Transverse colon (tissue), 4 donors: ENCODE measurements around the gene IYD. TPM values are rescaled to one million over a fixed set of nuclear protein-coding genes. Genes with fewer than 3 reads are reported as not detected.

ENCODE experiments used
- DNase-seq: peaks from one replicate; pipeline ENCODE4 v3.0.0-alpha.2; 2019
- H3K27ac ChIP-seq, 4 donors: fragments of 200-600 bp; sonication (generic); 2 replicates each; pipeline ENCODE4 v1.5.1; 2016 to 2018; ENCODE audit warnings: inconsistent platforms in 4 of 4
- H3K27me3 ChIP-seq: fragments of 200-600 bp; sonication (generic); 2 replicates; pipeline ENCODE4 v1.5.1; 2017; ENCODE audit warnings: inconsistent platforms
- H3K36me3 ChIP-seq, 4 donors: fragments of 200-600 bp; sonication (generic); 2 replicates each; pipeline ENCODE4 v1.5.1; 2017 to 2019; ENCODE audit warnings: inconsistent platforms in 4 of 4
- H3K4me1 ChIP-seq, 4 donors: fragments of 200-600 bp; sonication (generic); 2 replicates each; pipeline ENCODE4 v1.5.1; 2017 to 2020; ENCODE audit warnings: inconsistent platforms in 4 of 4
- H3K4me3 ChIP-seq, 4 donors: fragments of 200-600 bp; sonication (generic); 1 replicate in 1 of 4; 2 replicates in 3 of 4; pipeline versions ENCODE4 v1.5.1 to v1.6.1; 2017 to 2019; ENCODE audit warnings: inconsistent platforms in 4 of 4
- H3K9me3 ChIP-seq, 2 donors: fragments of 200-600 bp; sonication (generic); 2 replicates each; pipeline ENCODE4 v1.5.1; 2017 to 2019; ENCODE audit warnings: inconsistent platforms in 2 of 2
- EP300 ChIP-seq: sonication (generic); formaldehyde crosslinking; IDR thresholded peaks from one replicate; pipeline ENCODE4 v1.6.1; 2017; ENCODE audit warnings: antibody characterized with exemption, low read depth
- POLR2A ChIP-seq: fragments of 450-650 bp; IDR thresholded peaks from one replicate; pipeline ENCODE4 v1.6.1; 2016; ENCODE audit warnings: antibody characterized with exemption, mild to moderate bottlenecking, moderate library complexity
- POLR2AphosphoS5 ChIP-seq, 3 donors: sonication (generic); formaldehyde crosslinking; IDR thresholded peaks; one replicate each; pipeline ENCODE4 v1.6.1; 2016; ENCODE audit warnings: antibody characterized with exemption in 3 of 3
- WGBS, 2 donors: methylation state at CpG; one replicate each; pipeline ENCODE4 v1.1.5; 2018; ENCODE audit warnings: low coverage in 1 of 2; 5-methylcytosine and 5-hydroxymethylcytosine counted together
- in situ Hi-C, 4 donors: fragments of 200-750 bp; cut with MboI; loops; one replicate each; pipeline versions ENCODE4 v1.15.0 to v1.15.1; 2017; ENCODE audit warnings: low sequenced_read_pairs in 3 of 4, low pct_ligation_motif_present in 1 of 4, low pct_unique_long_range_greater_than_20kb in 1 of 4
- intact Hi-C: fragments of 100-400 bp; cut with DNase I; formaldehyde crosslinking; loops from one replicate; pipeline ENCODE4 v1.15.1; 2023; ENCODE audit warnings: low total_unique reads
- total RNA-seq, 4 donors: library from RNA; depleted of rRNA; stranded (reverse); fragments of >200 nt; gene quantifications; one replicate each; pipeline ENCODE4 v1.1.0, GENCODE V29; 2016
- TF ChIP-seq, protein P1 (sequence below), 5 experiments: fragments of 200-600 bp in 3 of 5; fragments of 450-650 bp in 2 of 5; sonication (generic) in 3 of 5; IDR thresholded peaks; 1 replicate in 2 of 5; 2 replicates in 3 of 5; pipeline ENCODE4 v1.5.1; 2016 to 2017; ENCODE audit warnings: antibody characterized with exemption in 5 of 5, inconsistent platforms in 3 of 5, mild to moderate bottlenecking in 2 of 5, moderate library complexity in 1 of 5

IYD gene
- total RNA-seq, 4 donors from 2014 or later = 8.4 to 16.7 (median 12.3) TPM

- TF ChIP-seq, protein P1, sequence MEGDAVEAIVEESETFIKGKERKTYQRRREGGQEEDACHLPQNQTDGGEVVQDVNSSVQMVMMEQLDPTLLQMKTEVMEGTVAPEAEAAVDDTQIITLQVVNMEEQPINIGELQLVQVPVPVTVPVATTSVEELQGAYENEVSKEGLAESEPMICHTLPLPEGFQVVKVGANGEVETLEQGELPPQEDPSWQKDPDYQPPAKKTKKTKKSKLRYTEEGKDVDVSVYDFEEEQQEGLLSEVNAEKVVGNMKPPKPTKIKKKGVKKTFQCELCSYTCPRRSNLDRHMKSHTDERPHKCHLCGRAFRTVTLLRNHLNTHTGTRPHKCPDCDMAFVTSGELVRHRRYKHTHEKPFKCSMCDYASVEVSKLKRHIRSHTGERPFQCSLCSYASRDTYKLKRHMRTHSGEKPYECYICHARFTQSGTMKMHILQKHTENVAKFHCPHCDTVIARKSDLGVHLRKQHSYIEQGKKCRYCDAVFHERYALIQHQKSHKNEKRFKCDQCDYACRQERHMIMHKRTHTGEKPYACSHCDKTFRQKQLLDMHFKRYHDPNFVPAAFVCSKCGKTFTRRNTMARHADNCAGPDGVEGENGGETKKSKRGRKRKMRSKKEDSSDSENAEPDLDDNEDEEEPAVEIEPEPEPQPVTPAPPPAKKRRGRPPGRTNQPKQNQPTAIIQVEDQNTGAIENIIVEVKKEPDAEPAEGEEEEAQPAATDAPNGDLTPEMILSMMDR (IDR thresholded peaks at IDR 0.05) = no peak
- no peak for TF ChIP-seq POLR2AphosphoS5 (IDR thresholded peaks at IDR 0.05)
- no peak for TF ChIP-seq POLR2A
- in situ Hi-C loops = loop anchor here (5.0 to 10.0 kb wide), 2 partner anchors 251 to 254 kb away; no protein-coding TSS in a partner anchor
- intact Hi-C loops = no loop called here
Observed at GRCh38 chr6:150336299-150336698, 32.5 kb upstream of the IYD start.

DNA sequence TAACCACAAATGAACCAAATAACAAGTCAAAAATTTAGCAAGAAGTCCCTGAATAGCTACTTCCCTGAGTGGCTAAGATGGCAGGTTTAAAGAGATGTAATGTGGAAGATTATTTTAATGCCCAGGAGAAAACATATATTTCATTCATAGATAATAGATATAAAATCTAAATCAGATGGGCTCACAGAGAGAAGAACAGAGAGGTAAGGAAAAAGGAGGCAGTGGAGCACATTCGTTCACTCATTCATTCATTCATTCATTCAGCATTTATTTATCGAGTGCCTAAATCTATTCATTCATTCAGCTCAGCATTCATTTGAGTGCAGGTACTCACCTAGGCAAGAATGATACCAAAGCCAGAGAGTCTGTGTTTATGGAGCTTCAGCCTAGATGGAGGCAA, 32.1 kb upstream of the IYD start:
- in situ Hi-C loops = loop anchor here (5.0 to 10.0 kb wide), 2 partner anchors 252 to 254 kb away; no protein-coding TSS in a partner anchor
- intact Hi-C loops = no loop called here

More at GRCh38 chr6:150336299-150336698, 32.5 kb upstream of the IYD start:
- no peaks in the 10 kb centered on the region for H3K36me3 ChIP-seq
- H3K4me3 ChIP-seq = no peak overlapping the region
- H3K27ac ChIP-seq = no peak overlapping the region
- H3K27me3 ChIP-seq = no peaks in the 10 kb centered on the region
- no peak for DNase-seq
- no peaks in the 10 kb centered on the region for H3K9me3 ChIP-seq
- 10 to 23% methylated on average over 2 to 4 of the region's 4 CpGs for WGBS, 2 donors
- no peaks in the 10 kb centered on the region for H3K4me1 ChIP-seq

DNA sequence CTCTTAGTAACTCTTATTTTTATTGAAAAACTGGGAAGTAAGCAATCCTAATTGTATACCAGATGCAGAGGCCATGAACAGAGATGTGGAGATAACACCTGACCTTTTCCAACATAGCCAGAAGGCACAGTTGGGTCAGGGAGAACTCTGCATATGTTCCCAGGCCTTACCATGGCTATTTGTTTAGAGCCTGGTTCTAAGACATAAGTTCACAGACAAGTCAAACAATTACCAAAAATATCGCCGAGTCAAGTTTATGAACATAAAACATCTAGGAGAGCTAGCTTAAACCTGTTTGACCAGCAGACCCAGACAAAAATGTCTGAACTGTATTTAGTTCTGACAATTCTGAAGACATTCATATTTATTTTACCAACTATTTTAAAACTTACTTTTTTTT, 26.7 kb upstream of the IYD start:
- in situ Hi-C loops = no loop called here
- 71 to 96% methylated on average over 2 of the region's 2 CpGs for WGBS, 2 donors

More for the DNA sequence above, 32.1 kb upstream of the IYD start:
- Histone ChIP-seq H3K27me3 (no peaks in the 10 kb centered on the region), H3K27ac (no peak overlapping the region), H3K4me3 (no peak overlapping the region), H3K9me3 (no peaks in the 10 kb centered on the region), H3K4me1 (no peaks in the 10 kb centered on the region), H3K36me3 (no peaks in the 10 kb centered on the region)
- 83 to 100% methylated on average over 1 to 2 of the region's 2 CpGs for WGBS, 2 donors
- no peak for TF ChIP-seq POLR2A
- no peak for TF ChIP-seq EP300
- TF ChIP-seq, protein P1 (IDR thresholded peaks at IDR 0.05) = no peak
- TF ChIP-seq POLR2AphosphoS5 (IDR thresholded peaks at IDR 0.05) = no peak
- DNase-seq = no peak

DNA sequence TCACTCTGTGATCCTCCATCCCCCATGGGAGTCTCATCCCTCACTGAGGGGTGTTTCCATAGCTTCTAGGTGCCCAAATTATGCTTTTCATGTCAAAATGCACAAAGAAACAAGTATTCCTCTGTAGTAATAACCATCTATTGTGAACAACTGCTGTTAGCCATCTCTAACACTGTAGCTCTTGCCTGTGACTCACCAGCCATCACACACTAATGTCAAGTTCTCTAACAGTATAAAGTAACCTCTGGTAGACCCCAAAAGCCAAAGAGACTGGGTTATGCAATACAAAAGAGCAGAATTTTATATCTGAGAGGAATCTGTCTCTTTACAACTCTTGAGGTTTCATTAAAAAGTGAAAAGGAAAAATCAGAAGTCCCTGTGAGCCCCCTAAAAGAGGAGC, 25.4 kb upstream of the IYD start:
- intact Hi-C loops (no loop called here), in situ Hi-C loops (no loop called here)
- Histone ChIP-seq H3K9me3 (no peaks in the 10 kb centered on the region), H3K36me3 (no peaks in the 10 kb centered on the region), H3K4me1 (no peaks in the 10 kb centered on the region), H3K4me3 (no peak overlapping the region), H3K27ac (no peak overlapping the region), H3K27me3 (no peaks in the 10 kb centered on the region)
- DNase-seq = no peak
- TF ChIP-seq EP300 (no peak), POLR2AphosphoS5 (IDR thresholded peaks at IDR 0.05) (no peak), POLR2A (no peak)
- TF ChIP-seq, protein P1 (IDR thresholded peaks at IDR 0.05) = no peak

More for the DNA sequence above, 26.7 kb upstream of the IYD start:
- no peak for TF ChIP-seq POLR2A
- TF ChIP-seq, protein P1 (IDR thresholded peaks at IDR 0.05) = no peak
- TF ChIP-seq POLR2AphosphoS5 (IDR thresholded peaks at IDR 0.05) = no peak
- no peak for TF ChIP-seq EP300
- H3K4me3 ChIP-seq = no peak overlapping the region
- H3K36me3 ChIP-seq = no peaks in the 10 kb centered on the region
- no peaks in the 10 kb centered on the region for H3K4me1 ChIP-seq
- no peak overlapping the region for H3K27ac ChIP-seq
- intact Hi-C loops = no loop called here
- H3K27me3 ChIP-seq = no peaks in the 10 kb centered on the region
- DNase-seq = no peak
- no peaks in the 10 kb centered on the region for H3K9me3 ChIP-seq
